ENCODE results near the gene ZSWIM8.
"Not testable (repeated sequence)": the region's sequence is repeated elsewhere in the genome, so short reads cannot be mapped to it uniquely, and the experiment has no call there.

The ZSWIM8 gene

GRCh38 chr10:73813333-73813732 is 27.9 kb downstream of the ZSWIM8 start:
- no peaks in the 10 kb centered on the region for H3K27me3 Mint-ChIP-seq
- ATAC-seq: no peak
- DNase-seq: no peak
- no peaks in the 10 kb centered on the region for H3K9me3 Mint-ChIP-seq
- peaks cover 24% of the 10 kb centered on the region for H3K4me1 Mint-ChIP-seq
- no peak overlapping the region for H3K4me3 Mint-ChIP-seq
- H3K27ac Mint-ChIP-seq: no peak overlapping the region

GRCh38 chr10:73814276-73814895 is 29.0 kb downstream of the ZSWIM8 start:
- DNase-seq (no peak), ATAC-seq (no peak)
- H3K27me3 Mint-ChIP-seq: no peaks in the 10 kb centered on the region
- H3K4me3 Mint-ChIP-seq: no peak overlapping the region
- H3K9me3 Mint-ChIP-seq: no peaks in the 10 kb centered on the region
- peak overlapping the region in 1 of 2 donors; percentile 68 for H3K27ac Mint-ChIP-seq
- peaks cover 13% of the 10 kb centered on the region for H3K4me1 Mint-ChIP-seq

- H3K4me1 Mint-ChIP-seq: peaks cover 6% of the 10 kb centered on the region
- no peaks in the 10 kb centered on the region for H3K27me3 Mint-ChIP-seq
- H3K4me3 Mint-ChIP-seq: no peak overlapping the region
- no peak overlapping the region for H3K27ac Mint-ChIP-seq
- no peak for ATAC-seq
- no peak for DNase-seq
- no peaks in the 10 kb centered on the region for H3K9me3 Mint-ChIP-seq
Measured at GRCh38 chr10:73814896-73815718, 29.7 kb downstream of the ZSWIM8 start.

GRCh38 chr10:73815719-73816030 is 30.3 kb downstream of the ZSWIM8 start:
- DNase-seq: no peak
- Mint-ChIP-seq H3K4me3 (no peak overlapping the region), H3K27ac (peak overlapping the region in 1 of 2 donors; percentile 43), H3K27me3 (no peaks in the 10 kb centered on the region), H3K9me3 (no peaks in the 10 kb centered on the region), H3K4me1 (peaks cover under 1% of the 10 kb centered on the region)
- ATAC-seq: no peak

- no peak overlapping the region for H3K4me3 Mint-ChIP-seq
- H3K27me3 Mint-ChIP-seq: no peaks in the 10 kb centered on the region
- H3K4me1 Mint-ChIP-seq: no peaks in the 10 kb centered on the region
- no peak for ATAC-seq
- DNase-seq: no peak
- no peak overlapping the region for H3K27ac Mint-ChIP-seq
- H3K9me3 Mint-ChIP-seq: no peaks in the 10 kb centered on the region
Measured at GRCh38 chr10:73816917-73817729, 31.7 kb downstream of the ZSWIM8 start.

GRCh38 chr10:73817826-73818225 is 32.4 kb downstream of the ZSWIM8 start:
- H3K9me3 Mint-ChIP-seq: no peaks in the 10 kb centered on the region
- ATAC-seq: no peak
- H3K4me1 Mint-ChIP-seq: no peaks in the 10 kb centered on the region
- no peaks in the 10 kb centered on the region for H3K27me3 Mint-ChIP-seq
- H3K4me3 Mint-ChIP-seq: no peak overlapping the region
- DNase-seq: no peak
- no peak overlapping the region for H3K27ac Mint-ChIP-seq

- no peak for DNase-seq
- Mint-ChIP-seq H3K27ac (no peak overlapping the region), H3K4me3 (no peak overlapping the region), H3K4me1 (no peaks in the 10 kb centered on the region), H3K9me3 (no peaks in the 10 kb centered on the region), H3K27me3 (no peaks in the 10 kb centered on the region)
- peak; percentile 27 for ATAC-seq
Measured at GRCh38 chr10:73818402-73818801, 33.0 kb downstream of the ZSWIM8 start.

GRCh38 chr10:73819081-73819480 is 33.7 kb downstream of the ZSWIM8 start:
- no peak for DNase-seq
- H3K27ac Mint-ChIP-seq: peak overlapping the region in 1 of 2 donors; percentile 65
- ATAC-seq: peak; percentile 13
- H3K4me1 Mint-ChIP-seq: no peaks in the 10 kb centered on the region
- no peak overlapping the region for H3K4me3 Mint-ChIP-seq
- no peaks in the 10 kb centered on the region for H3K9me3 Mint-ChIP-seq
- H3K27me3 Mint-ChIP-seq: no peaks in the 10 kb centered on the region

GRCh38 chr10:73819513-73820093 is 34.2 kb downstream of the ZSWIM8 start:
- Mint-ChIP-seq H3K4me3 (no peak overlapping the region), H3K27me3 (no peaks in the 10 kb centered on the region), H3K27ac (peak overlapping the region in 1 of 2 donors; percentile 81), H3K9me3 (no peaks in the 10 kb centered on the region), H3K4me1 (no peaks in the 10 kb centered on the region)
- DNase-seq (no peak), ATAC-seq (peak; percentile 10)

GRCh38 chr10:73823391-73823790 is 38.0 kb downstream of the ZSWIM8 start:
- Mint-ChIP-seq H3K27ac (no peak overlapping the region), H3K27me3 (no peaks in the 10 kb centered on the region), H3K9me3 (no peaks in the 10 kb centered on the region), H3K4me1 (no peaks in the 10 kb centered on the region), H3K4me3 (no peak overlapping the region)
- DNase-seq (no peak), ATAC-seq (no peak)

GRCh38 chr10:73824146-73824725 is 38.8 kb downstream of the ZSWIM8 start:
- Mint-ChIP-seq H3K4me3 (no peak overlapping the region), H3K9me3 (no peaks in the 10 kb centered on the region), H3K27ac (peak overlapping the region; percentile 31 to 52), H3K27me3 (no peaks in the 10 kb centered on the region), H3K4me1 (no peaks in the 10 kb centered on the region)
- ATAC-seq: no peak
- DNase-seq: no peak

GRCh38 chr10:73827346-73828089 is 42.1 kb downstream of the ZSWIM8 start:
- ATAC-seq (no peak), DNase-seq (no peak)
- no peaks in the 10 kb centered on the region for H3K4me1 Mint-ChIP-seq
- peak overlapping the region in 1 of 2 donors; percentile 82 for H3K27ac Mint-ChIP-seq
- no peaks in the 10 kb centered on the region for H3K27me3 Mint-ChIP-seq
- H3K9me3 Mint-ChIP-seq: no peaks in the 10 kb centered on the region
- no peak overlapping the region for H3K4me3 Mint-ChIP-seq

GRCh38 chr10:73828161-73828560 is 42.8 kb downstream of the ZSWIM8 start:
- Mint-ChIP-seq H3K27me3 (no peaks in the 10 kb centered on the region), H3K4me3 (no peak overlapping the region), H3K4me1 (no peaks in the 10 kb centered on the region), H3K27ac (peak overlapping the region in 1 of 2 donors; percentile 82), H3K9me3 (no peaks in the 10 kb centered on the region)
- ATAC-seq (no peak), DNase-seq (no peak)

- H3K27ac Mint-ChIP-seq, H3K4me3 Mint-ChIP-seq, H3K27me3 Mint-ChIP-seq, H3K4me1 Mint-ChIP-seq, DNase-seq, ATAC-seq, H3K9me3 Mint-ChIP-seq: not testable (repeated sequence)
Measured at GRCh38 chr10:73829090-73829489, 43.7 kb downstream of the ZSWIM8 start.
